RKO (cell line): ENCODE measurements around the gene EHD3.

Source experiments
- DNase-seq: peaks from one replicate; pipeline ENCODE4 v3.0.0-alpha.2; 2016; ENCODE audit warnings: low spot score

EHD3 gene

GRCh38 chr2:31233741-31234682 is at the start of gene EHD3:
EHD3 (plus strand) TSS chr2:31234152; CDS start chr2:31234622, 470 bp downstream.
- DNase-seq, result no peak

- no peak for DNase-seq
These were observed 46.8 kb upstream of the EHD3 start for GRCh38 chr2:31187166-31187565.

GRCh38 chr2:31188131-31188530 is 45.8 kb upstream of the EHD3 start:
- no peak for DNase-seq

- DNase-seq, result no peak
These were observed 44.8 kb upstream of the EHD3 start for GRCh38 chr2:31189141-31189540.

- no peak for DNase-seq
These were observed 43.8 kb upstream of the EHD3 start for GRCh38 chr2:31190188-31190587.

- no peak for DNase-seq
These were observed 42.0 kb upstream of the EHD3 start for GRCh38 chr2:31191931-31192330.

- DNase-seq, result no peak
These were observed 41.6 kb upstream of the EHD3 start for GRCh38 chr2:31192396-31192795.

GRCh38 chr2:31192851-31193392 is 41.0 kb upstream of the EHD3 start:
- DNase-seq, result no peak

- no peak for DNase-seq
These were observed 40.1 kb upstream of the EHD3 start for GRCh38 chr2:31193806-31194205.

GRCh38 chr2:31196622-31197021 is 37.3 kb upstream of the EHD3 start:
- DNase-seq, result no peak

GRCh38 chr2:31197166-31197565 is 36.8 kb upstream of the EHD3 start:
- DNase-seq, result no peak

- DNase-seq, result no peak
These were observed 36.3 kb upstream of the EHD3 start for GRCh38 chr2:31197669-31198068.

GRCh38 chr2:31199206-31199605 is 34.7 kb upstream of the EHD3 start:
- DNase-seq, result no peak

- DNase-seq, result no peak
These were observed 33.0 kb upstream of the EHD3 start for GRCh38 chr2:31200972-31201371.

GRCh38 chr2:31202041-31202440 is 31.9 kb upstream of the EHD3 start:
- DNase-seq, result no peak

GRCh38 chr2:31202833-31203232 is 31.1 kb upstream of the EHD3 start:
- DNase-seq, result no peak

- DNase-seq, result no peak
These were observed 30.0 kb upstream of the EHD3 start for GRCh38 chr2:31203916-31204315.

- no peak for DNase-seq
These were observed 29.2 kb upstream of the EHD3 start for GRCh38 chr2:31204783-31205182.

GRCh38 chr2:31205186-31205585 is 28.8 kb upstream of the EHD3 start:
- no peak for DNase-seq

GRCh38 chr2:31205613-31206012 is 28.3 kb upstream of the EHD3 start:
- DNase-seq, result no peak

GRCh38 chr2:31207790-31208189 is 26.2 kb upstream of the EHD3 start:
- DNase-seq, result no peak

GRCh38 chr2:31208240-31208639 is 25.7 kb upstream of the EHD3 start:
- DNase-seq, result no peak
